HG03565 (cell line): ENCODE results near the gene C4A.
"Not testable (repeated sequence)": the region's sequence is repeated elsewhere in the genome, so short reads cannot be mapped to it uniquely, and the experiment has no call there.

Experiments
- ATAC-seq: cut with Tn5 transposase; IDR thresholded peaks from one replicate; pipeline ENCODE4 v1.9.1; 2021; ENCODE audit warnings: mild to moderate bottlenecking, moderate library complexity; ENCODE audit not compliant: unreplicated experiment

C4A gene

DNA sequence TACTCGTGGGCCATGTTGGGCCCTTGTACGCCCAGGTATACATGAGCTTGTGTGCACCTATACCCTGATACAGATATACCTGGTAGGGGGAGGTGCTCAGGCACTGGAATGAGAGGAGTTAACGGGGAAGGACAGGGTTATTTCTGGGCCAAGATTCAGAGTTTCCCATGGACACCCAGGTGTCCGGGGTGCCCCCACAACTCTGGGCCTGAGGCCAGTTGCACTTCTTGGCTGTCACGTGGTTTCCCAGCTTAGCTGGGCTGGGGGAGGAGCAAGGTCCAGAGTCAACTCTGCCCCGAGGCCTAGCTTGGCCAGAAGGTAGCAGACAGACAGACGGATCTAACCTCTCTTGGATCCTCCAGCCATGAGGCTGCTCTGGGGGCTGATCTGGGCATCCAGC is at the start of gene C4A:
Gene C4A (plus strand): TSS at position 314 of the 400 bp plus-strand sequence. CDS start 51 bp downstream, at position 365.
- not testable (repeated sequence) for ATAC-seq

DNA sequence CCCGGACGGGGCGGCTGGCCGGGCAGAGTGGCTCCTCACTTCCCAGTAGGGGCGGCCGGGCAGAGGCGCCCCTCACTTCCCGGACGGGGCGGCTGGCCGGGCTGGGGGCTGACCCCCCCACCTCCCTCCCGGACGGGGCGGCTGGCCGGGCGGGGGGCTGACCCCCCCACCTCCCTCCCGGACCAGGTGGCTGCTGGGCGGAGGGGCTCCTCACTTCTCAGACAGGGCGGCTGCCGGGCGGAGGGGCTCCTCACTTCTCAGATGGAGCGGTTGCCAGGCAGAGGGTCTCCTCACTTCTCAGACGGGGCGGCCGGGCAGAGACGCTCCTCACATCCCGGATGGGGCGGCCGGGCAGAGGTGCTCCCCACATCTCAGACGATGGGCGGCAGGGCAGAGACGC is 49.7 kb upstream of the C4A start:
- ATAC-seq = not testable (repeated sequence)

DNA sequence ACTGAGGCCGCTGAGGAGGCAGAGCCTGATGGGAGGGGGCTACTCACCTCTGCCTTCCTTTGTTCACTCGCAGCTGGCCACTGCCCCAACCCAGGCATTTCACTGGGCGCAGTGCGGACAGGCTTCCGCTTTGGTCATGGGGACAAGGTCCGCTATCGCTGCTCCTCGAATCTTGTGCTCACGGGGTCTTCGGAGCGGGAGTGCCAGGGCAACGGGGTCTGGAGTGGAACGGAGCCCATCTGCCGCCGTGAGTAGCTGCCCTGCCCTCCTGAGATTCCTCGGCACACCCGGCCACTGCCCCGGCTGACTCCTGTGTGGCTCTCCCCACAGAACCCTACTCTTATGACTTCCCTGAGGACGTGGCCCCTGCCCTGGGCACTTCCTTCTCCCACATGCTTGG is 48.3 kb upstream of the C4A start:
- no peak for ATAC-seq

DNA sequence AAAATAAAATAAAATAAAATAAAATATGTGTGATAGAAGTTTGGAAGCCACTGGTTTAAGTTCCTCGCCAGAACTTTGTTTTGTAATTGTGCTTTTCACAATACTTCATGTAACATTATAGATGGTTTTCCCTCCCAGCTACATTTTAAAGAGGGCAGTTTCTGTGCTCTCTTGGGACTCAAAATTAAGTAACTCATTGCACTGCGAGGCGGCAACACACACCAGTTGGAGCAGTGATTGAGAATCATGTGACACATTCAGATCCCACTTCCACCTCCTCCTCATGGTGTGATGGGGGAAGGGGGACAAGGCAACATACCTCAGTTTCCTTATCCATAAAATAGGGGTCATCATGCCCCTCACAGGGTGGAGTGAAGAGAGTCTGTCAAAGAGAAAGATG is 46.8 kb upstream of the C4A start:
- no peak for ATAC-seq

DNA sequence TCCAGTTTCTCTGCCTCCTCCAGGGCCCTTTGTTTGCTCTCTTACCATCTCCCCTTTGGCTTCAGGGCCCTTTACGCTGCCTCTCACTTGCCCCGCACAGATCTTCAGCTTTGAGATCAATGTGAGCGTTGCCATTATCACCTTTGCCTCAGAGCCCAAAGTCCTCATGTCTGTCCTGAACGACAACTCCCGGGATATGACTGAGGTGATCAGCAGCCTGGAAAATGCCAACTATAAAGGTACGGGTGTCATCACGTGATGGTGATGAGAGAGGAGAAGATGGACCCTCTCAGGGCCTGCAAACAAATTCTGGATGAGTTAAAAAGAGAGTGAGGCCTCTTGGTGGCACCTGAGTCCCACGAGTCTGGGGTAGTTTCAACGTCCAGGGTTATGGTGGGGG is 46.0 kb upstream of the C4A start:
- ATAC-seq = no peak

DNA sequence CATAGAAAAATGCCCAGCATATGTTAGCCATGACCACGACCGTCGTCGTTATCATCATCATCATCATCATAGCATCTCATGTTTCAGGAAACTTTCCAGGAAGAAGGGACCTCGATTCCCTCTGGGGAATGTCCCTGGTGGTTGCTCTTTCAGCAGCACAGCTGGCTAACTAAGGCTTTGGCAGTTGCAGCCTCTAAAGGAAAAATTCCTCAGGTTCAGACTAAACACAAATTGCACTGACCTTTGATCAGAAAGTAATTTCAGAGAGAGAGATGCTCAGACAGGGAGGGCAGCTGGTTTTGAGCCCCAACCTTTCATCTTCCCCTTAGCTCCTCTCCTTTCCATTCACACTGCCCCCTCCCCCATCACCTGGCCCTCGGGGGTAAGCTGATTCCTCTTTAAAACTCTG is 41.6 kb upstream of the C4A start:
- ATAC-seq = no peak

DNA sequence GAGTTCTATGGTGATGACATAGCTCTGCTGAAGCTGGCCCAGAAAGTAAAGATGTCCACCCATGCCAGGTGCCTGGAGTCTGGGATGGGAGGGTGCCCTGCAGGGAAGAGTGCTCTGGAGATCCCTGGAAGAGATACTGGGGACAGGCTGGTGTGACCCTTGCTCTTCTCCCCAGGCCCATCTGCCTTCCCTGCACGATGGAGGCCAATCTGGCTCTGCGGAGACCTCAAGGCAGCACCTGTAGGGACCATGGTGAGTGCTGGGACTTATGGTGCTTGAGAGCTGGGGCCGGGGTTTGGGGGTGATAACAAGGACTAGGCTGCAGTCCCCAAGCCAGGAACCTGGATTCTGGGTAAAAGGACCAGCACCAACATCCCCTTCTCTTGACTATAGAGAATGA is 38.1 kb upstream of the C4A start:
- no peak for ATAC-seq

DNA sequence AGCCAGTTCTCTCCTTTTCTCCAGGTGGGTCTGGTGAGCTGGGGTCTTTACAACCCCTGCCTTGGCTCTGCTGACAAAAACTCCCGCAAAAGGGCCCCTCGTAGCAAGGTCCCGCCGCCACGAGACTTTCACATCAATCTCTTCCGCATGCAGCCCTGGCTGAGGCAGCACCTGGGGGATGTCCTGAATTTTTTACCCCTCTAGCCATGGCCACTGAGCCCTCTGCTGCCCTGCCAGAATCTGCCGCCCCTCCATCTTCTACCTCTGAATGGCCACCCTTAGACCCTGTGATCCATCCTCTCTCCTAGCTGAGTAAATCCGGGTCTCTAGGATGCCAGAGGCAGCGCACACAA is 36.7 kb upstream of the C4A start:
- ATAC-seq = no peak

DNA sequence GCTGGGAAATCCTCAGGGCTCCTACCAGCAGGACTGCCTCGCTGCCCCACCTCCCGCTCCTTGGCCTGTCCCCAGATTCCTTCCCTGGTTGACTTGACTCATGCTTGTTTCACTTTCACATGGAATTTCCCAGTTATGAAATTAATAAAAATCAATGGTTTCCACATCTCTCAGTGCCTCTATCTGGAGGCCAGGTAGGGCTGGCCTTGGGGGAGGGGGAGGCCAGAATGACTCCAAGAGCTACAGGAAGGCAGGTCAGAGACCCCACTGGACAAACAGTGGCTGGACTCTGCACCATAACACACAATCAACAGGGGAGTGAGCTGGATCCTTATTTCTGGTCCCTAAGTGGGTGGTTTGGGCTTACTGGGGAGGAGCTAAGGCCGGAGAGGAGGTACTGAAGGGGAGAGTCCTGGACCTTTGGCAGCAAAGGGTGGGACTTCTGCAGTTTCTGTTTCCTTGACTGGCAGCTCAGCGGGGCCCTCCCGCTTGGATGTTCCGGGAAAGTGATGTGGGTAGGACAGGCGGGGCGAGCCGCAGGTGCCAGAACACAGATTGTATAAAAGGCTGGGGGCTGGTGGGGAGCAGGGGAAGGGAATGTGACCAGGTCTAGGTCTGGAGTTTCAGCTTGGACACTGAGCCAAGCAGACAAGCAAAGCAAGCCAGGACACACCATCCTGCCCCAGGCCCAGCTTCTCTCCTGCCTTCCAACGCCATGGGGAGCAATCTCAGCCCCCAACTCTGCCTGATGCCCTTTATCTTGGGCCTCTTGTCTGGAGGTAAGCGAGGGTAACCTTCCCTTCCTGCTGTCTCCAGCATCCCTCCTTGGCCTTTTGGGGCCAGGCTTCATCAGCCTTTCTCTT is 36.1 kb upstream of the C4A start, which contains the start of gene CFB:
Gene CFB (plus strand): TSS at position 589 of the 863 bp plus-strand sequence. CDS start 127 bp downstream, at position 716.
- no peak for ATAC-seq

DNA sequence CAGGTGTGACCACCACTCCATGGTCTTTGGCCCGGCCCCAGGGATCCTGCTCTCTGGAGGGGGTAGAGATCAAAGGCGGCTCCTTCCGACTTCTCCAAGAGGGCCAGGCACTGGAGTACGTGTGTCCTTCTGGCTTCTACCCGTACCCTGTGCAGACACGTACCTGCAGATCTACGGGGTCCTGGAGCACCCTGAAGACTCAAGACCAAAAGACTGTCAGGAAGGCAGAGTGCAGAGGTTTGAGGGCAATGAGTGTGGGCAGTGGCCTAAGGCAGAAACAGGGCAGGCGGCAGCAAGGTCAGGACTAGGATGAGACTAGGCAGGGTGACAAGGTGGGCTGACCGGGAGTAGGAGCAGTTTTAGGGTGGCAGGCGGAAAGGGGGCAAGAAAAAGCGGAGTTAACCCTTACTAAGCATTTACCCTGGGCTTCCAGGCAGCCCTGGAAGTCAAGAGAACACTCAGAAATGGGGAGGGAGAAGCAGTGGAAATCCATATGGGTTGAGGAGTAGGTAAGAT is 35.4 kb upstream of the C4A start:
- ATAC-seq = no peak

DNA sequence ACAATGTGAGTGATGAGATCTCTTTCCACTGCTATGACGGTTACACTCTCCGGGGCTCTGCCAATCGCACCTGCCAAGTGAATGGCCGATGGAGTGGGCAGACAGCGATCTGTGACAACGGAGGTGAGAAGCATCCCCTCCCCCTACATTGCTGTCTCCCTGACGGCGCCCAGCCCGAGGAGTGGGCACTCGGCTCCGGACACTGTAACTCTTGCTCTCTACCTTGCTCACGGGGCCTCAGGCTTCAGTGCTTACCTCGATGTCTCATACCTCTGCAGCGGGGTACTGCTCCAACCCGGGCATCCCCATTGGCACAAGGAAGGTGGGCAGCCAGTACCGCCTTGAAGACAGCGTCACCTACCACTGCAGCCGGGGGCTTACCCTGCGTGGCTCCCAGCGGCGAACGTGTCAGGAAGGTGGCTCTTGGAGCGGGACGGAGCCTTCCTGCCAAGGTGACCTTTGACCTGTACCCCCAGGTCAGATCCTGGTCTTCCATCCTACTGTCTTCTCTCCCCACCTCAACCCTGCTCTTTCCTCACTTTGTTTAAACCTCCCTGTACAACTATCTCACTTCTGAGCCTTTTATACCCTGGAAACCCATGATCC is 34.7 kb upstream of the C4A start:
- no peak for ATAC-seq

DNA sequence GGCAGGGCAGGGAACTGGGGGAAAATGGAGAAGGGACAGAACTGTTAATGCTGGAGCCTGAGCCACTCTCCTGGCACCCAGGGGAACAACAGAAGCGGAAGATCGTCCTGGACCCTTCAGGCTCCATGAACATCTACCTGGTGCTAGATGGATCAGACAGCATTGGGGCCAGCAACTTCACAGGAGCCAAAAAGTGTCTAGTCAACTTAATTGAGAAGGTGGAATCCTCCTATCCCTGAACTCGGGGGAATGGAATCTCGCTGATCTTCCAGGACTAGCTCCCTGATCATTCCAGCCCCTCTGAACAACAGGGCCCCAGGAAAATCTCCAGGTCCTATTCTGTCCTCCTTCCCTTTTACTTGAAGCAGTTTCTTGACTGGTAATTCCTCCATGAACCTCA is 34.0 kb upstream of the C4A start:
- no peak for ATAC-seq

DNA sequence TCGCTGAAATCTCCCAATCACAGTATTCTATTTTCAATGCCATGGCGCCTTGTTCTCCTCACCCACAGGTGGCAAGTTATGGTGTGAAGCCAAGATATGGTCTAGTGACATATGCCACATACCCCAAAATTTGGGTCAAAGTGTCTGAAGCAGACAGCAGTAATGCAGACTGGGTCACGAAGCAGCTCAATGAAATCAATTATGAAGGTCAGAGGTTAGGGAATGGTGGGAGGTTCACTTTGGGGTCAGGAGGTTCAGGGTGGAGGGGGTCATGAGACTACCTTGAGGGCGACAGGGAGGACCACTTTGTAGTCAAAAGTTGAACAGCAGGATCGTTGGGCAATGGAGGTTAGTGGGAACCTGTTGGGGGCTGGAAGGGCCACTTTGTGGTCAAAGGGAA is 33.6 kb upstream of the C4A start:
- ATAC-seq = no peak

DNA sequence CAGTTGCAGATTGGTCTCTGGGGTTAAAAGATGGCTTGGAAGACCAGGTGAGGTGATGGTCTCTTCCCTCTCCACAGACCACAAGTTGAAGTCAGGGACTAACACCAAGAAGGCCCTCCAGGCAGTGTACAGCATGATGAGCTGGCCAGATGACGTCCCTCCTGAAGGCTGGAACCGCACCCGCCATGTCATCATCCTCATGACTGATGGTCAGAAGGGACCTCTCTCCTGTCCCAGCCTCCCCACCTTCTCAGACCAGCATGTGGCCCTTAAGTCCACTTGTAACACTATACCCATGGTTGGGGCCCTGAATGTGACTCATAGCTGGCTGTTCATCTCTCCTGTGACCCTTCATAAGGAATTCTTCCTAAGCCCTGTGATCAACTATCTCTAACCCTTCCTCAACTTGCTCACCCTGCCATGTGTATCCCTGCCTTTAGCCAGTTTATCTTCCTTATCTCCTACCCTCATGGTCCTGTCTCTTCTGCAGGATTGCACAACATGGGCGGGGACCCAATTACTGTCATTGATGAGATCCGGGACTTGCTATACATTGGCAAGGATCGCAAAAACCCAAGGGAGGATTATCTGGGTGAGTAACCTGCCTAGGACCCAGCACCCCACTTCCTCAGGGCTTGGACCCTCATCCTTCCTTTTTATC is 33.0 kb upstream of the C4A start:
- ATAC-seq = no peak

DNA sequence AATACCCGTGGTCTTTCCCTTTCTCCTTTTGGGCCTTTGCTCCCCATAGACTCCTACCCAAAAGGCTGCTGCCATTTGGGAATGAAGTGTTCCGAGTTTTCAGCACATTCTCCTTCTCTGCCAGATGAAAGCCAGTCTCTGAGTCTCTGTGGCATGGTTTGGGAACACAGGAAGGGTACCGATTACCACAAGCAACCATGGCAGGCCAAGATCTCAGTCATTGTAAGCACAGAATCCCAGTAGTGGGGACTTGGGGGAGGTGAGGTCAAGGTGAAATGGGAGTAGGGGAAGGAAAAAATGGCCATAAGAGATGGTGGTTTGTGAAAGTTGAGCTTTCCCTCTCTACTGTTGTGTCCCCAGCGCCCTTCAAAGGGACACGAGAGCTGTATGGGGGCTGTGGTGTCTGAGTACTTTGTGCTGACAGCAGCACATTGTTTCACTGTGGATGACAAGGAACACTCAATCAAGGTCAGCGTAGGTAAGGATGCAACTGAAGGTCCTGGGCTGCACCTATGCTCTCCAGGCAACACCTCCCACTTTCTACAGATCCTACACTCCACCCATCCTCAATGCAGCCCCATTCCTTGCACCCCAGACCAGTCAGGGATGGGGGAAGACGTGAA is 31.8 kb upstream of the C4A start:
- ATAC-seq = no peak

DNA sequence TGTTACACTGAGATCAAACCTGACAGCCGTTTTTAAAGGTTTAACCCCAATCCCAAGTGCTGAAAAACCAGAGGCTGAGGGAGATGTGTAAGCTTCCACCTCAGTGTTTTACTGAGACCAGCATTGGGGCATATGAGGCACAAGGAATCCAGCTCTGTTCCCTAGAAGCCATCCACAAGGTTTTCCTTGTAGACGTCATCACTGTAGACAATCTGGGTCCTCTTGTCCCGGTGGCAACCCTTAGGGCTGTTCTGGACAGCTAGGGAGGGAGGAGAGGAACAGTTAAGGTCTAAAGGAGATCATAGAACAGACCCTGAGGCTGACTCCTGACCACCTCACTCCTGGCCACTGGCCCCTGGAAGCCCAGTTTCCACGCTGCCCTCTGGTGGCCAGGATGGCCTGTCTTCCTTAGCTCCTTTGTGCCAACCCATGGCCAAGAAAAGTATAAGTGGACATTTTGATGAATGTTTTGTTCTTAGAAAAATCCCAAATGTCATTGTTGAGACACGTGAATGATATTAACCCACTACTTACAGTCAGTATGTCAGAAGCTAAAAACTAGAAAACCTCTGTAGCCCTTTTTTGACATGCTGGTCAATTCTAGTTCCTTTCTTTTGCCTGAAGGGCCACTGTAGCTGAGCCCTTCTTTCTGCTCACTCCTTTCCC is 29.6 kb upstream of the C4A start:
- no peak for ATAC-seq

DNA sequence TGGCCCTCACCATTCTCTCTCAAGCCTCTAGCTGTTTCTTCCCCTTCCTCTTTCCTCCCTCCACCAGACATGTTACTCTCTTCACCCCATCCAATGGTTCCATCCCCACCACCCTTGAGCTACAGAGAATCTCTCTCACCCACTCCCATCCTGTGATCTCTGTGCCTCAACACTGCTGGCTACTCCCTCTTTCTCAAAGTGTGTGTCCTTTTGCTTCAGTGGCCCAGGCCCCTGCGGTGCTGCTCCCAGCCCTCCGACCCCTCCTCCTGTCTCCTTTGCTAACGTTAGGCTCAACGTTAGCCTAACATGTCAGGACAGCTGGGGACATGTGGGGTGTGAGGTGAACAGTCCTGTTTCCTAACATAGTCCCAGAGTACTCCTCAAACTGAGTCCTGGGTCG is 29.0 kb upstream of the C4A start:
- ATAC-seq = no peak

DNA sequence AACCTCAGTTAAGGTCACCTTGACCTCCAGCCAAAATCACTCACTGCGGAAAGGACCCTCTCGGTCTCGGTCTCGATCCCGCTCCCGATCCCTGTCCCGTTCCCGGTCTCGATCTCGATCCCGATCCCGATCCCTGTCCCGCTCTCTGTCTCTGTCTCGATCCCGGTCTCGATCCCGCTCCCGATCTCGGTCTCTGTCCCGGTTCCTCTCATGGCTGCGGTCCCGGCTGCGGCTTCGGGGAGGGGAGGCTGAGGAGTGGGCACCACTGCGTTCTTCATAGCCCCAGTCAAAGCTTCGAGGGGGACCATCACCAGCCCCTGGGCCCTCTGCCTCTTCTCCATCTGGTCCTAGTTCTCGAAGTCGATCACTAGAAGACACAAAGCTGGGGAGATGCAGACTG is 27.3 kb upstream of the C4A start:
- ATAC-seq = no peak

DNA sequence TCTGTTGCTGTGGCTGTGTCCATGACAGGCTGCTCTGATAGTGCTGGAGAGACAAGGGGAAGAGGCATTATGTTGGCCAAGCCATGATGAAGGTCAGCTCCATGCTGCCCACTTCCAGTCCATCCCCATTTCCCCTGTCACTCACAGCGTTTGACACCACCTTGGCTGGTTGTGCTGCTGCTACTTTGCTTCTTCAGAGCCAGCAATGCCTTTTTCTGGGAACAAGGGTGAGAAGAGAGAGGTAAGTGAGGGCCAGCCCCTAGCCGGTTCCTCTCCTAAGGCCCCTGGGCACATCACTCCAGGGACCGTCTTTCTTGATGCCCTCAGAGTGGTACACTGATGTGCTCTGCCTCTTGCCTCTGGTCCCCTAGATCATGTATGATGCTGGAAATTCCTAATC is 25.1 kb upstream of the C4A start:
- ATAC-seq = no peak

DNA sequence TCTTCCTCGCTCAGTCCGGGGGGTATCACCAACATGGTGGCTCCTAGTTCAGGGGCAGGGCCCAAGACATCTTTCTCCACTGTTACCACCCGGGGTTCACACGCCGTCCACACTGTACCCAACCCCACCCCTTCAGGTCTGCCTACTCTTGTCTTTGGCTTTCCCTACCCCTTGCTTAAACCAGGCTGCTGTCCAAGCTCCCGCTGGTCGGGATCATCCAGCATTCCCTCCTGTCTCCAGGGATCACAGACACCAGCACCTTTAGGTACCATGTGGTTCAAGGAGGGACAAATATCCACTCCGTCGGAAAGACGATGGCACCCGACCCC is 23.5 kb upstream of the C4A start:
- no peak for ATAC-seq
